ENCODE measurements around the gene ISYNA1. TPM values are rescaled to one million over a fixed set of nuclear protein-coding genes. Genes with fewer than 3 reads are reported as not detected.
A peak's percentile ranks its signal among the peaks of the same experiment; 100 is the strongest.

ISYNA1 gene
- total and polyA plus RNA-seq, 2 of the 13 experiments (the other 11 are each of a cell fraction or from before 2014, with no cell fraction given): 29.6 to 48.5 TPM

DNA sequence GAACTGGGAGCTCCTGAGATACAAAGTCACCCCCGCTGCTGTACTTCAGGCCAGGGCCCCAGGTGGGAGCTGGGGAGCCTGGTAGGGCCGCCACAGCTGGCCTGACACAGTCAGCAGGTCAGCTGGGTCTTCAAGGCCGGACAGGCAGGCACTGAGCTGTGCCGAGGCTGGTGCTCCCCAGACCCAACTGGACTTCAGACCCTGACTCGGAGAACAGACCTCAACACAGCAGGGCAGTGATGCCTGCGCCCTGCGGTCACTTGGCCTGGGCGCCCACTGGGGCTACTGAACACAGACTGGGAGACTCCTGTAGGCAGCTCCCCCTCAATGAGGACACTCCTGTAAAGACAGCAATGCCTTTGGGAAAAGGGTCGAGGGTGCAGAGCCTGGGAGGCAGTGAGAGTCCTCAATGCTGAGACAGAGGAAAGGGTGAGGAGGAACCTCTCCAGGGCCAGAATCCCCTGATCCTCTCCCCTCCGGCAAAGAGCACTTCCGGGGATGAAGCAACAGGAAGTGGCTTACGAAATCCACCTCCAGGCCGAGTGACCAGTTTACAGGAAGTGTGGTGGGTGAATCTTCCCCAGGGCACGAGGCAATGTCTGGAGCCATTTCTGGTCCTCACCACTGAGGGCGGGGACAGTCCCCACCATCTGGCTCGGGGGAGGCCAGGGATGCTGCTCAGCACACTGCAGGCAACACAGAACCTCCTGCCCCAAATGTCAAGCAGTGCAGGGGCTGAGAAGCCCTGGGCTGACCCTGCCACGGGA lies 40.8 kb upstream of the ISYNA1 start (continued):
- TF ChIP-seq, protein P1, sequence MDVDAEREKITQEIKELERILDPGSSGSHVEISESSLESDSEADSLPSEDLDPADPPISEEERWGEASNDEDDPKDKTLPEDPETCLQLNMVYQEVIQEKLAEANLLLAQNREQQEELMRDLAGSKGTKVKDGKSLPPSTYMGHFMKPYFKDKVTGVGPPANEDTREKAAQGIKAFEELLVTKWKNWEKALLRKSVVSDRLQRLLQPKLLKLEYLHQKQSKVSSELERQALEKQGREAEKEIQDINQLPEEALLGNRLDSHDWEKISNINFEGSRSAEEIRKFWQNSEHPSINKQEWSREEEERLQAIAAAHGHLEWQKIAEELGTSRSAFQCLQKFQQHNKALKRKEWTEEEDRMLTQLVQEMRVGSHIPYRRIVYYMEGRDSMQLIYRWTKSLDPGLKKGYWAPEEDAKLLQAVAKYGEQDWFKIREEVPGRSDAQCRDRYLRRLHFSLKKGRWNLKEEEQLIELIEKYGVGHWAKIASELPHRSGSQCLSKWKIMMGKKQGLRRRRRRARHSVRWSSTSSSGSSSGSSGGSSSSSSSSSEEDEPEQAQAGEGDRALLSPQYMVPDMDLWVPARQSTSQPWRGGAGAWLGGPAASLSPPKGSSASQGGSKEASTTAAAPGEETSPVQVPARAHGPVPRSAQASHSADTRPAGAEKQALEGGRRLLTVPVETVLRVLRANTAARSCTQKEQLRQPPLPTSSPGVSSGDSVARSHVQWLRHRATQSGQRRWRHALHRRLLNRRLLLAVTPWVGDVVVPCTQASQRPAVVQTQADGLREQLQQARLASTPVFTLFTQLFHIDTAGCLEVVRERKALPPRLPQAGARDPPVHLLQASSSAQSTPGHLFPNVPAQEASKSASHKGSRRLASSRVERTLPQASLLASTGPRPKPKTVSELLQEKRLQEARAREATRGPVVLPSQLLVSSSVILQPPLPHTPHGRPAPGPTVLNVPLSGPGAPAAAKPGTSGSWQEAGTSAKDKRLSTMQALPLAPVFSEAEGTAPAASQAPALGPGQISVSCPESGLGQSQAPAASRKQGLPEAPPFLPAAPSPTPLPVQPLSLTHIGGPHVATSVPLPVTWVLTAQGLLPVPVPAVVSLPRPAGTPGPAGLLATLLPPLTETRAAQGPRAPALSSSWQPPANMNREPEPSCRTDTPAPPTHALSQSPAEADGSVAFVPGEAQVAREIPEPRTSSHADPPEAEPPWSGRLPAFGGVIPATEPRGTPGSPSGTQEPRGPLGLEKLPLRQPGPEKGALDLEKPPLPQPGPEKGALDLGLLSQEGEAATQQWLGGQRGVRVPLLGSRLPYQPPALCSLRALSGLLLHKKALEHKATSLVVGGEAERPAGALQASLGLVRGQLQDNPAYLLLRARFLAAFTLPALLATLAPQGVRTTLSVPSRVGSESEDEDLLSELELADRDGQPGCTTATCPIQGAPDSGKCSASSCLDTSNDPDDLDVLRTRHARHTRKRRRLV (CRISPR knock-in tag; IDR thresholded peaks at IDR 0.05): peak; percentile 80; the same call in 1 of the 2 replicates
- TF ChIP-seq, protein P2, sequence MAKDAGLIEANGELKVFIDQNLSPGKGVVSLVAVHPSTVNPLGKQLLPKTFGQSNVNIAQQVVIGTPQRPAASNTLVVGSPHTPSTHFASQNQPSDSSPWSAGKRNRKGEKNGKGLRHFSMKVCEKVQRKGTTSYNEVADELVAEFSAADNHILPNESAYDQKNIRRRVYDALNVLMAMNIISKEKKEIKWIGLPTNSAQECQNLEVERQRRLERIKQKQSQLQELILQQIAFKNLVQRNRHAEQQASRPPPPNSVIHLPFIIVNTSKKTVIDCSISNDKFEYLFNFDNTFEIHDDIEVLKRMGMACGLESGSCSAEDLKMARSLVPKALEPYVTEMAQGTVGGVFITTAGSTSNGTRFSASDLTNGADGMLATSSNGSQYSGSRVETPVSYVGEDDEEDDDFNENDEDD (CRISPR knock-in tag; IDR thresholded peaks at IDR 0.05; ENCODE audit: borderline replicate concordance): peak; percentile 96
- TF ChIP-seq POLR2G (IDR thresholded peaks at IDR 0.05; ENCODE audit: low read depth, low read length): peak; percentile 69
- TF ChIP-seq, protein P3, sequence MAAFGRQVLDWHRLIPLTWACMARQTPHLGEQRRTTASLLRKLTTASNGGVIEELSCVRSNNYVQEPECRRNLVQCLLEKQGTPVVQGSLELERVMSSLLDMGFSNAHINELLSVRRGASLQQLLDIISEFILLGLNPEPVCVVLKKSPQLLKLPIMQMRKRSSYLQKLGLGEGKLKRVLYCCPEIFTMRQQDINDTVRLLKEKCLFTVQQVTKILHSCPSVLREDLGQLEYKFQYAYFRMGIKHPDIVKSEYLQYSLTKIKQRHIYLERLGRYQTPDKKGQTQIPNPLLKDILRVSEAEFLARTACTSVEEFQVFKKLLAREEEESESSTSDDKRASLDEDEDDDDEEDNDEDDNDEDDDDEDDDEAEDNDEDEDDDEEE (CRISPR knock-in tag; IDR thresholded peaks at IDR 0.05): peak; percentile 11; the same call in 1 of the 2 replicates
- peak; percentile 95 for TF ChIP-seq GABPB1 (CRISPR knock-in tag; IDR thresholded peaks at IDR 0.05)
- TF ChIP-seq ZNF570 (CRISPR knock-in tag; IDR thresholded peaks at IDR 0.05; ENCODE audit: borderline replicate concordance): no peak
- peak; percentile 71 for TF ChIP-seq HNF4A (CRISPR knock-in tag; IDR thresholded peaks at IDR 0.05)
- TF ChIP-seq FOXM1 (CRISPR knock-in tag; IDR thresholded peaks at IDR 0.05): no peak
- peak; percentile 93 for TF ChIP-seq ZMAT3 (CRISPR knock-in tag; conservative IDR thresholded peaks at IDR 0.05)
- no peak for TF ChIP-seq MAZ (IDR thresholded peaks at IDR 0.05; ENCODE audit: borderline replicate concordance, low read depth, low read length)
- peak; percentile 86; the same call in 1 of the 2 replicates for TF ChIP-seq MAZ (CRISPR knock-in tag; IDR thresholded peaks at IDR 0.05; ENCODE audit: low read depth)
- TF ChIP-seq, protein P4, sequence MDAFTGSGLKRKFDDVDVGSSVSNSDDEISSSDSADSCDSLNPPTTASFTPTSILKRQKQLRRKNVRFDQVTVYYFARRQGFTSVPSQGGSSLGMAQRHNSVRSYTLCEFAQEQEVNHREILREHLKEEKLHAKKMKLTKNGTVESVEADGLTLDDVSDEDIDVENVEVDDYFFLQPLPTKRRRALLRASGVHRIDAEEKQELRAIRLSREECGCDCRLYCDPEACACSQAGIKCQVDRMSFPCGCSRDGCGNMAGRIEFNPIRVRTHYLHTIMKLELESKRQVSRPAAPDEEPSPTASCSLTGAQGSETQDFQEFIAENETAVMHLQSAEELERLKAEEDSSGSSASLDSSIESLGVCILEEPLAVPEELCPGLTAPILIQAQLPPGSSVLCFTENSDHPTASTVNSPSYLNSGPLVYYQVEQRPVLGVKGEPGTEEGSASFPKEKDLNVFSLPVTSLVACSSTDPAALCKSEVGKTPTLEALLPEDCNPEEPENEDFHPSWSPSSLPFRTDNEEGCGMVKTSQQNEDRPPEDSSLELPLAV (CRISPR knock-in tag; conservative IDR thresholded peaks at IDR 0.05; ENCODE audit: low read depth): no peak
- TF ChIP-seq ESRRA (CRISPR knock-in tag; IDR thresholded peaks at IDR 0.05; ENCODE audit: low read depth): 0 out of 2 replicates have a peak, but pooled peaks have one; percentile 52
- 0 out of 2 replicates have a peak, but pooled peaks have one; percentile 24 for TF ChIP-seq MAF1 (CRISPR knock-in tag; IDR thresholded peaks at IDR 0.05; ENCODE audit: borderline replicate concordance)
- TF ChIP-seq ZNF709 (CRISPR knock-in tag; IDR thresholded peaks at IDR 0.05): 0 out of 2 replicates have a peak, but pooled peaks have one; percentile 53
- TF ChIP-seq SOX5 (CRISPR knock-in tag; IDR thresholded peaks at IDR 0.05; ENCODE audit: borderline replicate concordance): peak; percentile 80; the same call in 1 of the 2 replicates
- TF ChIP-seq ZNF230 (CRISPR knock-in tag; IDR thresholded peaks at IDR 0.05): no peak
